Activated CD8-positive, alpha-beta T cell treated with anti-CD3 and anti-CD28 coated beads for 36 hours (primary cell): ENCODE data around the gene PARP1. TPM values are rescaled to one million over a fixed set of nuclear protein-coding genes. Genes with fewer than 3 reads are reported as not detected.

Experiments used
- ATAC-seq: fragments of 200-7000 bp; cut with Tn5 transposase; one replicate; pipeline ENCODE4 v1.10.0; 2021; ENCODE audit warnings: mild to moderate bottlenecking, moderate library complexity
- CTCF ChIA-PET: fragments of 350-600 bp; sonication (Branson Sonifier 250); formaldehyde crosslinking; loops from one replicate; lab custom pipeline; 2021; ENCODE audit warnings: antibody characterized with exemption; lab: Charles Lee
- POLR2A ChIA-PET: fragments of 350-600 bp; sonication (Branson Sonifier 250); formaldehyde crosslinking; loops from one replicate; lab custom pipeline; 2021; ENCODE audit warnings: antibody characterized with exemption; lab: Charles Lee
- DNase-seq: peaks from one replicate; pipeline ENCODE4 v3.0.0-alpha.2; 2020
- H3K27ac Mint-ChIP-seq: one replicate; pipeline ENCODE4 v1.8.0; 2021; ENCODE audit warnings: mild to moderate bottlenecking, mixed read lengths
- H3K27me3 Mint-ChIP-seq: one replicate; pipeline ENCODE4 v1.8.0; 2021; ENCODE audit warnings: mixed read lengths
- H3K36me3 Mint-ChIP-seq: one replicate; pipeline ENCODE4 v1.8.0; 2021; ENCODE audit warnings: low read depth, mixed read lengths
- H3K4me1 Mint-ChIP-seq: one replicate; pipeline ENCODE4 v1.8.0; 2021; ENCODE audit warnings: low read depth, mixed read lengths
- H3K4me3 Mint-ChIP-seq: one replicate; pipeline ENCODE4 v1.8.0; 2021; ENCODE audit warnings: mild to moderate bottlenecking, moderate library complexity, mixed read lengths
- H3K9me3 Mint-ChIP-seq: one replicate; pipeline ENCODE4 v1.8.0; 2021; ENCODE audit warnings: mixed read lengths
- intact Hi-C: fragments of 100-400 bp; cut with micrococcal nuclease; formaldehyde crosslinking; loops from one replicate; pipeline ENCODE4 v1.10.0; 2022
- total RNA-seq, 2 experiments: library from RNA; stranded (reverse); gene quantifications; one replicate each; pipeline ENCODE4 v1.2.3, GENCODE V29; 2021
- TF ChIP-seq, protein P1 (sequence below): fragments of 200-600 bp; IDR thresholded peaks from one replicate; pipeline ENCODE4 v1.8.0; 2022; ENCODE audit warnings: antibody characterized with exemption, mild to moderate bottlenecking

PARP1 gene
- total RNA-seq, 2 experiments from 2014 or later = 203 to 206 TPM

DNA sequence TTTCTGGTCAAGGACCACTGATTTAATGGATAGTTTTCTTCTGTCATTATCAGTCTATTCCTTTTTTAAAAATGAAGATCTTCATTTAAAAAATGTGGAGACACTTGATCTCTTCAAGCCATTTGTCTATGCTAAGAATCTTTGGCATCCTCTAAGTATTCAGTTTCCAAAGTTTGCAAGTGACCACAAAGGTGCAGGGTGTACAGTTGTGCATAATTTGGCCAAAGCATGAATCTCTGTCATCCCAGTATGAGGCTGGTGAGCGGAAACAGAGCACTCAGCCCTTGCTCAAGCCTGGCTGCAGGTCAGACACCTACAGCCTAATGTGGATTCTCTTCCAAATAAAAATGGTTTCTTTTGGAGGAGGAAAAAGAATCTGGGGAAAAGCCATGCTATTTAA lies 19.8 kb downstream of the PARP1 start:
- ATAC-seq = no peak
- Mint-ChIP-seq H3K27ac (no peak overlapping the region), H3K36me3 (peaks cover 48% of the 10 kb centered on the region), H3K9me3 (no peaks in the 10 kb centered on the region), H3K27me3 (no peaks in the 10 kb centered on the region), H3K4me1 (no peaks in the 10 kb centered on the region), H3K4me3 (no peak overlapping the region)
- ChIA-PET CTCF (no interaction called here), POLR2A (no interaction called here)
- no peak for DNase-seq
- intact Hi-C loops = no loop called here
- TF ChIP-seq, protein P1, sequence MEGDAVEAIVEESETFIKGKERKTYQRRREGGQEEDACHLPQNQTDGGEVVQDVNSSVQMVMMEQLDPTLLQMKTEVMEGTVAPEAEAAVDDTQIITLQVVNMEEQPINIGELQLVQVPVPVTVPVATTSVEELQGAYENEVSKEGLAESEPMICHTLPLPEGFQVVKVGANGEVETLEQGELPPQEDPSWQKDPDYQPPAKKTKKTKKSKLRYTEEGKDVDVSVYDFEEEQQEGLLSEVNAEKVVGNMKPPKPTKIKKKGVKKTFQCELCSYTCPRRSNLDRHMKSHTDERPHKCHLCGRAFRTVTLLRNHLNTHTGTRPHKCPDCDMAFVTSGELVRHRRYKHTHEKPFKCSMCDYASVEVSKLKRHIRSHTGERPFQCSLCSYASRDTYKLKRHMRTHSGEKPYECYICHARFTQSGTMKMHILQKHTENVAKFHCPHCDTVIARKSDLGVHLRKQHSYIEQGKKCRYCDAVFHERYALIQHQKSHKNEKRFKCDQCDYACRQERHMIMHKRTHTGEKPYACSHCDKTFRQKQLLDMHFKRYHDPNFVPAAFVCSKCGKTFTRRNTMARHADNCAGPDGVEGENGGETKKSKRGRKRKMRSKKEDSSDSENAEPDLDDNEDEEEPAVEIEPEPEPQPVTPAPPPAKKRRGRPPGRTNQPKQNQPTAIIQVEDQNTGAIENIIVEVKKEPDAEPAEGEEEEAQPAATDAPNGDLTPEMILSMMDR = no peak

DNA sequence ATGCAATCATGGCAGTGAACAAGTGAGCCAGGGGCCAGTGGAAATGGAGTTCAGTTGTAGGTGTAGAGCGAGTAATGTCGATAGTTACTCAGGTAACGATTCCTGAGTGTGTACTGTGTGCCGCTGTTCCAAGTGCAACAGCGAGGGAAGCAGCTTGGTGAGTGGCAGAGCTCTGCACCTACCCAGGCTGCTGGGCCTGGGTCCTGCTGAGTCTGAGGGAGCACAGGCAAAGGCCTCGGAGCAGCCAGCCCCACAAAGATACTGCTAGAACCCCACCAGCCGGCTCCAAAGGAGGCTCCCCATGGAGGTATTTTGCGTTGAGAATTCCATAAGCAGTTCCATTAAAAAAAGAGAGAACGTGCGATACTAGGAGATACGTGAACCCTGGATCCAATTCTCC lies 23.2 kb downstream of the PARP1 start:
- CTCF ChIA-PET = no interaction called here
- no peak for DNase-seq

DNA sequence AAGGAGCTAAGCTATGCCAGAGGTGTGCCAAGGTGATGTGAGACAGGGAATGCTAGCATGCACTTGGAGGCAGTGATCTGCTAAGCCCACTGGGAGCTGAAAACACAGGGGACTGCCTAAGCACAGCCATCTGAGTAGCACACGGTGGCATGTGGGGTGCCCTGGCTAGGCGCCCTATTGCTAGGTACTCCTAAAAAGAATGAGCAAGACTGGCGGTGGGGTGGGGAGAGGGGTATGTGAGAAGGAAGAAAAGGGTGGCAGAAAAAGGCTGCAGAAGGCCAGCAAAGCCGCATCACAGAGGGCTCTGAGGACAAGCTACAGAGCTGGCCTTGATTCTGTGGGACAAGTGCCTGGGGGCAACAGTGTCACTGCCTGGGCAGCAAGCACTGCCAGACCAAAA lies 23.9 kb downstream of the PARP1 start:
- peaks cover 11% of the 10 kb centered on the region for H3K4me1 Mint-ChIP-seq
- no peaks in the 10 kb centered on the region for H3K27me3 Mint-ChIP-seq
- POLR2A ChIA-PET = interaction anchor here (0.9 kb wide), 2 partner anchors 8 to 23 kb away, joined by 3 to 4 read pairs; no protein-coding TSS in a partner anchor
- intact Hi-C loops = no loop called here
- DNase-seq (no peak), ATAC-seq (no peak)
- H3K27ac Mint-ChIP-seq = no peak overlapping the region
- H3K9me3 Mint-ChIP-seq = no peaks in the 10 kb centered on the region
- CTCF ChIA-PET = no interaction called here
- no peak overlapping the region for H3K4me3 Mint-ChIP-seq
- peaks cover 51% of the 10 kb centered on the region for H3K36me3 Mint-ChIP-seq
- TF ChIP-seq, protein P1 = no peak

More for the DNA sequence above, 23.2 kb downstream of the PARP1 start:
- intact Hi-C loops = no loop called here
- TF ChIP-seq, protein P1 = no peak
- H3K36me3 Mint-ChIP-seq = peaks cover 47% of the 10 kb centered on the region
- no peak overlapping the region for H3K4me3 Mint-ChIP-seq
- no peaks in the 10 kb centered on the region for H3K9me3 Mint-ChIP-seq
- no peak for ATAC-seq
- POLR2A ChIA-PET = interaction anchor here (0.9 kb wide), 1 partner anchor 7 kb away, joined by 3 read pairs; no protein-coding TSS in a partner anchor
- H3K4me1 Mint-ChIP-seq = peaks cover 11% of the 10 kb centered on the region
- no peak overlapping the region for H3K27ac Mint-ChIP-seq
- no peaks in the 10 kb centered on the region for H3K27me3 Mint-ChIP-seq

DNA sequence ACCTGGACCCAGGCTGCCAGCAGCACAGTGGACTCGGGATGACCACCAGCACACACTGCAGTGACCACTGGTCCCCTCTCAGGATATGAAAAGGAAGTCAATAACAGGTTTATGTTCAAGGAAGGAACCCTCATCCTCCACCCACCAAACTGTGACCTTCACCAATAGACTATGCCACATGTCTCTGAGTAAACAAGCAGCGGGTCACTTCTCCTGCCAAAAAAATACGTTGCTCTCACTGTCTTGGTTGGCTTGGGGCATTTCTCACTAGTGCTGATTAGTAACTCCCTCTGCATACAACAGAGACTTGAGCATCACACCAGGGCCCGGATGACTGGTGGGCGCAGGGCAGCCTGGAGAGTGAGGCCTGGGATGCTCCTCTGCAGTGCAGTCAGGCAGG lies 25.9 kb downstream of the PARP1 start:
- H3K9me3 Mint-ChIP-seq = no peaks in the 10 kb centered on the region
- H3K4me1 Mint-ChIP-seq = peaks cover 11% of the 10 kb centered on the region
- H3K27ac Mint-ChIP-seq = no peak overlapping the region
- ChIA-PET CTCF (interaction anchor here (1.0 kb wide), 1 partner anchor 8 kb away, joined by 3 read pairs; no protein-coding TSS in a partner anchor), POLR2A (no interaction called here)
- intact Hi-C loops = no loop called here
- H3K36me3 Mint-ChIP-seq = peaks cover 55% of the 10 kb centered on the region
- TF ChIP-seq, protein P1 = no peak
- DNase-seq (no peak), ATAC-seq (no peak)
- no peaks in the 10 kb centered on the region for H3K27me3 Mint-ChIP-seq
- no peak overlapping the region for H3K4me3 Mint-ChIP-seq

DNA sequence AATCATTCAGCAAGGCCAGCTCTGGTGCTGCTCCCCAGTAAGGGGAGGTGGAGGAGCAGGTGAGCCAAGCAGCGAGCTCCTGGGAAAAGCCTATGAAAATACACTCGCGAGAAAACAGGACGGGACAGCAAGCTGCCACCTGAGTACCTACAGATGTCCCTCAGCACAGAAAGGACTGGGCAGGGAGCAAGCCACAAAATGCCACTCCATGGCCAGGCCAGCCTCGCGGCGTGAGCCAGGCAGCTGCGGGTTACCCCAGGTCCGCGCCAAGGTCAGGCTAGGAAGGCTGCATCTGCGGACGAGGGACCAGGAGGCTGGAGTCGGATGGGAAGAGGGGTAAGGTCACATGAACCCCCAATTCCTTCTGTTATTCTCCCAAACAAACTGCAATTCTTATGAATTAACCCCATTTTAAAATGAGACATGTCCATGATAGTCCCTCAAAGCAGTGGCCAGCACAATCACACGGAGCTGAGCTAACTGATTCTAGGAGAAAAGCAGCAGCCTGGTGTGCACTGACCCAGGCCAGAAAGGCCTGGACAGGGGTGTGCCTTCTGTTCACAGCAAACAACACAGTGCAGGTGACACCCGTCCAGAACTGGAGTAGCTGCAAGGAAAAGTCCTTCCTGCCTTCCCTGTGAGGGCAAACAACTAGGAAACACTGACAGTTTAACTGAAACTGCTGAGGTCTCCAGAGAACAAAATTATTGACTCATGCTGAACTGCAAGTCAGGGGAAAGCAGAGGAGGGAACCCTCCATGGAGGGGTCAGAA lies 26.5 kb downstream of the PARP1 start:
- Mint-ChIP-seq H3K4me1 (peaks cover 11% of the 10 kb centered on the region), H3K4me3 (no peak overlapping the region), H3K27me3 (no peaks in the 10 kb centered on the region), H3K36me3 (peaks cover 60% of the 10 kb centered on the region), H3K27ac (peak overlapping the region; percentile 56), H3K9me3 (no peaks in the 10 kb centered on the region)
- TF ChIP-seq, protein P1 = no peak
- ChIA-PET CTCF (interaction anchor here (2.0 kb wide), 1 partner anchor 15 kb away, joined by 5 read pairs; no protein-coding TSS in a partner anchor), POLR2A (interaction anchor here (0.6 to 0.8 kb wide), 2 partner anchors 27 to 148 kb away, joined by 3 read pairs; partner anchors contain the start of gene PARP1)
- ATAC-seq (no peak), DNase-seq (no peak)
- intact Hi-C loops = no loop called here
